Loucy (cell line): ENCODE data around the gene SFT2D3.

Source experiments
- H2AFZ ChIP-seq: fragments of 200-600 bp; sonication (generic); 2 replicates; pipeline ENCODE4 v1.6.0; 2016; ENCODE audit warnings: antibody characterized with exemption, mild to moderate bottlenecking, low read length, moderate library complexity
- H3F3A ChIP-seq: fragments of 200-600 bp; 2 replicates; pipeline ENCODE4 v1.6.0; 2016; ENCODE audit warnings: antibody characterized with exemption, low read depth, mild to moderate bottlenecking
- H3K27me3 ChIP-seq: fragments of 200-600 bp; sonication (generic); 2 replicates; pipeline ENCODE4 v1.6.1; 2014; ENCODE audit warnings: low read length, mild to moderate bottlenecking; ENCODE audit not compliant: insufficient read depth, poor library complexity, severe bottlenecking
- H3K36me3 ChIP-seq: fragments of 200-600 bp; sonication (generic); 2 replicates; pipeline ENCODE4 v1.6.1; 2016; ENCODE audit warnings: low read length; ENCODE audit not compliant: insufficient read depth
- H3K4me1 ChIP-seq: fragments of 200-600 bp; sonication (generic); 2 replicates; pipeline ENCODE4 v1.5.1; 2014; ENCODE audit warnings: low read length, mild to moderate bottlenecking; ENCODE audit not compliant: insufficient read depth, poor library complexity, severe bottlenecking
- H3K4me2 ChIP-seq: fragments of 200-600 bp; sonication (generic); 2 replicates; pipeline ENCODE4 v1.6.0; 2014; ENCODE audit warnings: antibody characterized with exemption, low read length, low read depth, mild to moderate bottlenecking; ENCODE audit not compliant: poor library complexity, severe bottlenecking
- H3K4me3 ChIP-seq: fragments of 200-600 bp; sonication (generic); 2 replicates; pipeline ENCODE4 v1.5.1; 2014; ENCODE audit warnings: low read length, mild to moderate bottlenecking, mixed read lengths; ENCODE audit not compliant: poor library complexity, severe bottlenecking
- H3K79me2 ChIP-seq: fragments of 200-600 bp; sonication (generic); 2 replicates; pipeline ENCODE4 v1.6.1; 2014; ENCODE audit warnings: low read length; ENCODE audit not compliant: insufficient read depth
- H3K9ac ChIP-seq: fragments of 200-600 bp; sonication (generic); 2 replicates; pipeline ENCODE4 v1.6.0; 2014; ENCODE audit warnings: mild to moderate bottlenecking, low read depth, low read length, moderate library complexity; ENCODE audit not compliant: poor library complexity, severe bottlenecking
- H3K9me2 ChIP-seq: fragments of 200-600 bp; sonication (generic); replicated peaks from 2 replicates; pipeline ENCODE4 v1.6.1; 2016; ENCODE audit warnings: low read depth, low read length, mixed read lengths
- H3K9me3 ChIP-seq: fragments of 200-600 bp; sonication (generic); 2 replicates; pipeline ENCODE4 v1.6.1; 2014; ENCODE audit warnings: mild to moderate bottlenecking, antibody characterized with exemption, low read length, low read depth; ENCODE audit not compliant: insufficient read depth
- H4K20me1 ChIP-seq: fragments of 200-600 bp; sonication (generic); 2 replicates; pipeline ENCODE4 v1.6.0; 2014; ENCODE audit warnings: antibody characterized with exemption, low read length, mild to moderate bottlenecking; ENCODE audit not compliant: insufficient read depth, poor library complexity, severe bottlenecking
- EZH2phosphoT487 ChIP-seq: fragments of 200-600 bp; IDR thresholded peaks from 2 replicates; pipeline ENCODE4 v1.6.1; 2018; ENCODE audit warnings: antibody characterized with exemption, mild to moderate bottlenecking, moderate library complexity, borderline replicate concordance
- TF ChIP-seq, protein P1 (sequence below): fragments of 200-600 bp; sonication (generic); conservative IDR thresholded peaks from 2 replicates; pipeline ENCODE4 v1.5.1; 2014; ENCODE audit warnings: mild to moderate bottlenecking, antibody characterized with exemption, low read length

The SFT2D3 gene

DNA sequence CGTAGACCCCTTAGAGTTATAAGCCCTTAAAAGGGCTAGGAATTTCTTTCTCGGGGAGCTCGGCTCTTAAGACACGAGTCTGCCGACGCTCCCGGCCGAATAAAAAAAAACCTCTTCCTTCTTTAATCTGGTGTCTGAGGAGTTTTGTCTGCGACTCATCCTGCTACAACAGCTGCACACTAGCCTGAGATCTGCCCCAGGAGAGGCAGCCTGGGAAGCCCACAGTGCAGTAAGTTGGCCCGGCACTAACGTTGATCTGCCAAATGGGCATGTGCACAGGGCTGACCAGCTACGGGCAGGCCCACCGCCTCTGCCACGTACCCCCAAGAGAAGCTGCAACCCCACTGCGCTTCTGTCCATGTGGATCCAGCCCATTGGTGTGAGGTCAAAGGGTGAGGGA is 17.5 kb upstream of the SFT2D3 start:
- no peak overlapping the region for H3K9ac ChIP-seq
- H3K4me1 ChIP-seq, result no peaks in the 10 kb centered on the region
- no peak overlapping the region for H3K4me2 ChIP-seq
- no peaks in the 10 kb centered on the region for H3K79me2 ChIP-seq
- H3K36me3 ChIP-seq, result no peaks in the 10 kb centered on the region
- TF ChIP-seq, protein P1, sequence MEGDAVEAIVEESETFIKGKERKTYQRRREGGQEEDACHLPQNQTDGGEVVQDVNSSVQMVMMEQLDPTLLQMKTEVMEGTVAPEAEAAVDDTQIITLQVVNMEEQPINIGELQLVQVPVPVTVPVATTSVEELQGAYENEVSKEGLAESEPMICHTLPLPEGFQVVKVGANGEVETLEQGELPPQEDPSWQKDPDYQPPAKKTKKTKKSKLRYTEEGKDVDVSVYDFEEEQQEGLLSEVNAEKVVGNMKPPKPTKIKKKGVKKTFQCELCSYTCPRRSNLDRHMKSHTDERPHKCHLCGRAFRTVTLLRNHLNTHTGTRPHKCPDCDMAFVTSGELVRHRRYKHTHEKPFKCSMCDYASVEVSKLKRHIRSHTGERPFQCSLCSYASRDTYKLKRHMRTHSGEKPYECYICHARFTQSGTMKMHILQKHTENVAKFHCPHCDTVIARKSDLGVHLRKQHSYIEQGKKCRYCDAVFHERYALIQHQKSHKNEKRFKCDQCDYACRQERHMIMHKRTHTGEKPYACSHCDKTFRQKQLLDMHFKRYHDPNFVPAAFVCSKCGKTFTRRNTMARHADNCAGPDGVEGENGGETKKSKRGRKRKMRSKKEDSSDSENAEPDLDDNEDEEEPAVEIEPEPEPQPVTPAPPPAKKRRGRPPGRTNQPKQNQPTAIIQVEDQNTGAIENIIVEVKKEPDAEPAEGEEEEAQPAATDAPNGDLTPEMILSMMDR, result no peak
- TF ChIP-seq EZH2phosphoT487, result no peak
- no peaks in the 10 kb centered on the region for H3K9me2 ChIP-seq
- H2AFZ ChIP-seq, result no peak overlapping the region
- H4K20me1 ChIP-seq, result no peaks in the 10 kb centered on the region
- H3K27me3 ChIP-seq, result no peaks in the 10 kb centered on the region
- H3F3A ChIP-seq, result no peaks in the 10 kb centered on the region
- peaks cover 2% of the 10 kb centered on the region; the same call in 1 of the 2 replicates for H3K9me3 ChIP-seq
- no peak overlapping the region for H3K4me3 ChIP-seq

DNA sequence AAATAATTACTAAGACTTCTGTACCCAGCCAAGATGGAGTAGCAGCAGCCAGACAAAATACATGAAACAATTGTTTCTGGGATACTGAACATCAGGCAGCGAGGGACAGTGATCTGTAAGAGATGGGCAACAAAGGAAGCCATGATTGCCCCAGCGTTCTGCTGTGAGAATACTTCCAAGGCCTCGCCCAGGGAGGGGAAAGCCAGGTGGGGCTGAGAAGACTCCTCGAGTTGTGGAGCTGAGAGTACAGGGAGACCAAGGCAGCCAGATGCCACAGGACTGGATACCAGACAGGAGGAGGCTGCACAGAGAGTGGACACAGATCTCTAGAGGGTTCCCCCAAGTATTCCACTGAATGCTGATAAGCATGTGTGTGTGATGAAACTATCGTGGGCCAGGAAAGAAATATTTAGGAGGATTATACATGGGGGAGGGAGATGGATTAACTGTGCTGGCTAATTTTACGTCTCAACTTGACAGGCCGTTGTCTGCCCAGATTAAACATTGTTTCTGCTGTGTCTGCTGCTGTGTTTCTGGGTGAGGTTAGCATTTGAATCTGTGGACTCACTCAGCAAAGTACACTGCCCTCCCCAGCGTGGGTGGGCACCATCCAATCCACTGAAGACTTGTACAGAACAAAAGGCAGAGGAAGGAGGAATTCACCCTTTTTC is 15.8 kb upstream of the SFT2D3 start:
- no peaks in the 10 kb centered on the region for H3F3A ChIP-seq
- H3K4me1 ChIP-seq, result no peaks in the 10 kb centered on the region
- no peak overlapping the region for H3K4me3 ChIP-seq
- TF ChIP-seq, protein P1, result no peak
- H4K20me1 ChIP-seq, result no peaks in the 10 kb centered on the region
- H3K4me2 ChIP-seq, result no peak overlapping the region
- H3K9me3 ChIP-seq, result peaks cover 14% of the 10 kb centered on the region; the same call in 1 of the 2 replicates
- H2AFZ ChIP-seq, result no peak overlapping the region
- no peak overlapping the region for H3K9ac ChIP-seq
- H3K36me3 ChIP-seq, result no peaks in the 10 kb centered on the region
- H3K9me2 ChIP-seq, result no peaks in the 10 kb centered on the region
- H3K79me2 ChIP-seq, result no peaks in the 10 kb centered on the region
- H3K27me3 ChIP-seq, result no peaks in the 10 kb centered on the region

DNA sequence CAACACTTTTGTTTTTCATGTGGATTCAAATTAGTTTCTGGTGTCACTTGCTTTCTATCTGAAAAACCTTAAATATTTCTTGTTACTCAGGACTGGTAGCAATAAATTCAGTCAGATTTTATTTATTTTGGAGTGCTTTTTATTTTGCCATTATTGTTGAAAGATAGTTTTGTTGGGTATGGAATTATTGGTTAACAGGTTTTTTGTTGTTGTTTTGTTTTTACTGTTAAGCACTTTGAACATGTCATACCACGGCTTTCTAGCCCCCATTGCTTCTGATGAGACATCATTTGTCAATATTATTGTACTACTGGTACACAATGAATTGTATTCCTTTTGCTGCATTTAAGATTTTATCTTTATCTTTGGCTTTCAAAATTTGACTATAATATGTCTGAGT is 12.9 kb upstream of the SFT2D3 start:
- Histone ChIP-seq H3K4me1 (no peaks in the 10 kb centered on the region), H2AFZ (no peak overlapping the region), H3K4me2 (no peak overlapping the region), H3K79me2 (no peaks in the 10 kb centered on the region), H3K36me3 (no peaks in the 10 kb centered on the region), H3K9ac (no peak overlapping the region), H3K4me3 (no peak overlapping the region), H4K20me1 (no peaks in the 10 kb centered on the region), H3K9me2 (no peaks in the 10 kb centered on the region), H3K9me3 (peaks cover 21% of the 10 kb centered on the region; the same call in 1 of the 2 replicates), H3F3A (no peaks in the 10 kb centered on the region), H3K27me3 (no peaks in the 10 kb centered on the region)
- TF ChIP-seq, protein P1, result no peak
- TF ChIP-seq EZH2phosphoT487, result no peak
